GM18867 (cell line): ENCODE measurements around the gene CTIF.

Experiments
- ATAC-seq: cut with Tn5 transposase; IDR thresholded peaks from one replicate; pipeline ENCODE4 v1.9.1; 2021; ENCODE audit warnings: mild to moderate bottlenecking, moderate library complexity; ENCODE audit not compliant: unreplicated experiment

The CTIF gene

DNA sequence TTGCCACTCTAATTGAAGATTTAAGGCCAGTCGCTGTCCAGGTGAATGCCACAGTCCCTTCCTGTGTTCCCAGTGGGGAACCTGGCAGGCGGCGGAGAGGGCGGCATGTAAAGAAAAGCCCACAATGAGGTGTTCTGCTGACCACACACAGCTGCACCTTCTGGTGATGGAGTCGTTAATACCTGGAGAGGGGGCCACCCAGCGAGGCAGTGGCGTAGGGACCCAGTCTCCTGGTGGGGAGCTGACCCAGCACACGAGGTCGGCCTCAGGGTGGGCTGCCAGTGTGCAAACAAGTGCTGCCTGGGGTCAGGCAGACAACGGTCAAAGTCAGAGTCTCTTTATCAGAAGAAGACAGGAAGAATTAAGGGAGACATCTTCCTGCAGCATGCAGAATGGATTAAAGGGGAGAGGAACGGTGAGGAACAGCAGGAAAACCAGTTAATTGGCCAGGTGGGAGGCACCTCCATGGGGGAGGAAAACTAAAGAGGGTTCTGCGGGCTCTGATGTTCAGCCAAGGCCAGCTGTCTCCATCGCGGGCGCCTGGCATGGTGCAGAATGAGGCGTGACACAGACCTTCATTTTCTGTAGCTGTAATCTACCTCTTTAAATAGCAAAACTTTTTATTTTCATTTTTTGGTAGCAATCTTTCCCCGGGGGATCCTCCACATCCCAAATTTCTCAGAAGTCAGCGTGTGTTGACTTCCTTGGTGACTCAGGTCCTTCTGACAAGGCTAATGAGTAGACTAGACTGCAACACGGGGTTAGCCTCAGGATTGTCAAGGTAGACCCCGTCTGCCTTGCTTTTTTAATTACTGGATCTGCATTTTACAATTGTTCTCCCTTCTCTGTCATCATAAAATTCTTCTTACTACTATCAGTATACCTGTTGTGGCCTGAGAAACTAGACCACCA, 333.7 kb downstream of the CTIF start:
- ATAC-seq = no peak

DNA sequence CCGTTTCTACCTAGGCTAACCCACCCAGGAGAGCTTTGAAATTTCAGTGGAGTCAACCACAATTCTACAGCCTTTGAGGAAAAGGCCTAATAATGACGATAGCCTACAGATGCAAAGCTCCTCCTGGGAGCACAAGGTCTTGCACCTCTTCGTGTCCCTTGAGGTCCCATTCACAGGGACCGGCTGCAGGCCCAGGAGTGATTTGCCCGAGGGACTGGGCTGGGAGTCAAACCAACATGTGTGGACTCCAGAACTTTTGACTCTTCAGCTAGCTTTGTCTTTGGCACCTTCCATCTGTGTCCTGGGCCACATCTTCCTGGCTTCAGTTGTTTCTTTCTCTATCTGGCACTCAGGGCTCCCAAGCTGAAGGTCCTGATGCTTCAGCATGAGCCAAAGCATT, 335.4 kb downstream of the CTIF start:
- ATAC-seq = no peak

DNA sequence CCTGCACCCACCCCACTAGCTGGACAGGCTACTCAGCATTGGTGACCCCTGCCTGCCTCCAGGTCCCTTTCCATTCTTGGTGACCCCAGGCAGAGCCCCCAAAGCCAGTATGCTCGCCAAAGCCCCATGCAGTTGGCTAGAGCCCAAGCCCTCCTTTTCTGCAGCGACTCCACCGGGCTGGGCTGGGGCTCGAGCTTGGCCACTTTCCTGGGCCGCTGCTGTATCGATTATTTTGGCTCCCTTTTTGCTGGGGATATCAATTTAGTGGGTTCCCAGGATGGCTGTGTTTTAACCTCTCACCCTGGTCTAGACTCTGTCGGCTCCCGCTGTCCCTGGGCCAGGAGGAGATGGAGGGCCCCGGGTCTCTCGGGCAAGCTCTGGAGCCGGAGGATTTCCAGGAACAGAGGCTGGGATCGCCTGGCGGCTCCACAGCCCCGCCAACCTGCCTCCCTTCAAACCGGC, 335.9 kb downstream of the CTIF start:
- no peak for ATAC-seq

DNA sequence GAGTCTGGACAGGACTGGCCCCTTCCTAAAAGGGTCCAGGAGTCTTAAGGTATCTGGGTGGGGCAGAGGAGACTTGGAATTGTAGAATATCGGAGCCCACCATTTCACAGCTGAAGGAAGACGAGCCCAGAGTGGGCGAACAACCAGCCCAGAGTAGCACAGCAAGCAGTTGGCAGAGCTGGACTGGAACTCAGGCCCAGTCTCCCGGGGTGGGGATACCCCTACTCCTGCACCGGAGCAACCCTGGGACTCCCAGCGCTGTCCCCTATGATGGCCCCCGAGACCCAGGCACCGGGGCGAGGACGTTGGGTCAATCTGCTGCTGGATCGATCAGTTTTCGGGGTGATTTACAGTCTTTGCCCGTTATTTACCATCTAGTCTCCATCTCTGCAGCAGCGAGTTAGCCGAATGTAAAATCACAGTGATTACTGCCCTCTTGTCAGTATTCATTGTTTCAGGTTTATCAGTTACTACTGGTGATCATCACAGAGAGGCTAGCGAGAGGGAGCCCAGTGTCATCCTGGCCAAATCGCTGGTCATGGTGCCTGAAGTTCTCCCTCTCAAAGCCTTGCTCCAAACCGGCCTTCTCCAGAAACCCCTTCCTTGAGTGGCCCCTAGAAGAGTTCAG, 336.6 kb downstream of the CTIF start:
- no peak for ATAC-seq

DNA sequence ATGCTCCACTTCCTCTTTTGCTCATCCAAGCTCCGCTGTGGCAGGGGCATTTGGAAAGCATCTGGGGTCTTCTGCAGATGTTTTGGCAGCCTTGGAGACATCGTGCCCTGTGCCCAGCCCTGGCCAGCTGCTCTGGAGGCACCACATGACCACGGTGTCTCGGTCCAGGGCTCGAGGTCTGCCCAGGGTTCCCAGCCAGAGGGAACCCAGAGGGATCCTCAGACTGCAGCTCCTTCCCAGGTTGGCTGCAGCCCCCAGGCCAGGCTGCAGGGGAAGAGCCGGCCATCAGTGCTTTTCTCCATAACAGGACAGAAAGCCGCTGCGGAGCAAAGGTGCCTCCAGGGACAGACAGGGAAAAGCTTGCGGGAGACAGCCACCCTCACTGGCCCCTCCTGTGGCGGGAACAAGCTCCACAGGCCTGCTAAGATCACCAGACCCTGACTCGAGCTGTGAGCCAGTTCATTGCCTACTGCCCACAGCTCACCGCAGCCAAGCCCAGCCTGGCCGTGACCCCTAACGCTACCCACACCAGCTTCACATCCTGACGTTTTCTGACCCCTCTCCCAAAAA, 337.2 kb downstream of the CTIF start:
- no peak for ATAC-seq

DNA sequence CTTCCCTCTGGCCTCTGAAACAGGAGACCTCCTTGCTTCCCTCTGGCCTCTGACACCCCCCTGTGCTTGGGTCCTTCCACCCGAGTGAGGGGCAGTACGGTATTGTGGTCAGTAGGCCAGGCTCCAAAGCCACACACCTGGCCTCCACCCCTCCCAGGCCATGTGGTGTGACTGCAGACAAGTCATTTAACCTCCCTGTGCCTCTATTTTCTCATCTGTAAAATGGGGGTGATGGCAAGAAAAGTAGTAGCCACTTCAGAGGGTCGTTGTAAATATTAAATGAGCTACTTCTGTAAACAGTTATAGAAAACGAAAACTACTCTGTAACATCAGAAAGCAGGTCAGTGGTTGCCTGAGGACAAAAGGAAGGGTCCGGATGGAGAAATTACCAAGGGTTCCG, 337.8 kb downstream of the CTIF start:
- ATAC-seq = no peak

DNA sequence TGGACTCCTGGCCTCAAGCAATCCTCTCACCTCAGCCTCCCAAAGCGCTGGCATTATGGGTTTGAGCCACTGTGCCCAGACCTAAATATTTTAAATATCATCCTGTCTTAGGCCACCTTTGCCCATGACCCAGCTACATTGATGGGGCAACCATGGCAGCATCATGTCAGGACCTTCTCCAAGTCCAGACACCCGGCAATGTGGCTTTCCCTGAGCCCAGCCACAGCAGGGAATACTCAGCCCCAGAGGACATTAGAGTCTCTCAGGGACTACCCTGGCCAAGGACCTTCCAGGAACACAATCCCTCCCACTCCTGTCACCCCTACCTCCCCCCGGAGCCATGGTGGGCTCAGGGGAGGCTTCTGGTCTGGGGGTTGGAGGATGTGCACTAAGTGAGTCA, 339.1 kb downstream of the CTIF start:
- ATAC-seq = no peak

DNA sequence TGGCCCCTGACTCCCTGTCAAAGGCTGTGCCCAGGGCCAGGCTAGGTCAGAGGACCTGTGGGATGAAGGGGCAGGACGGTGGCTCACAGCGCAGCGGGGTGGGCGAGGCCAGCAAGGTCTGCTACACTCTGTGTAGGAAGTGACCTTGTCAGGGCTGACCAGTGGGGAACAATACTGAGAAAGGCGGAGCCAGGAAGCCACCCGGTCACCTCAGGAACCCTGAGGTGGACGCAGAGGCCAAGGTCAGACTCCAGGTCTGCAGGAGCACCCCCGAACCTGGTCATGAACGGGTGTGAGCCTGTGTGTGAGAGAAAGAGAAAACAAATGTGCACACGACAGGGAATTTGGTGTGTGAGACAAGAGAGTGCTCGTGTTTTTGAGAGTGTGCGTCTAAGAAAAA, 339.6 kb downstream of the CTIF start:
- no peak for ATAC-seq

DNA sequence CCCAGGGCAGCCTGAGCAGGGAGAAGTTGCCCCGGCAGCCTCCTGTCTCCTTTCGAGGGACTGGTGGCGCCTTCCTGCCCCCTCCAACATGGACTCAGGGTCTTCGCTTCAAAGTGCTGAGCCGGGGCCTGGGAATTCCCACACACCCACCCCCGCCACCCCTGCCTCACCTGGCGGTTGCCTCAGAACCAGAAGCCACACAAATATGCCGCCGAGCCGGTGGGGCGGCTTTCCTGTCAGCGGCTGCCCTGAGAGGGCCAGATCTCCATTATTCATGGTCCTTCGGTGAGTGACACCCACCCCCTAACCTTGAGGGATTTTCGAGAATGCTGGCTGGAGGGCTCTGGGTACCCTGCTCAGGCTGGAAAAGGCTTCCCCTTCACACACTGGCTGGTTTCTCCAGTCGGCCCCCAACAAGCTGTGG, 340.2 kb downstream of the CTIF start:
- ATAC-seq = no peak

DNA sequence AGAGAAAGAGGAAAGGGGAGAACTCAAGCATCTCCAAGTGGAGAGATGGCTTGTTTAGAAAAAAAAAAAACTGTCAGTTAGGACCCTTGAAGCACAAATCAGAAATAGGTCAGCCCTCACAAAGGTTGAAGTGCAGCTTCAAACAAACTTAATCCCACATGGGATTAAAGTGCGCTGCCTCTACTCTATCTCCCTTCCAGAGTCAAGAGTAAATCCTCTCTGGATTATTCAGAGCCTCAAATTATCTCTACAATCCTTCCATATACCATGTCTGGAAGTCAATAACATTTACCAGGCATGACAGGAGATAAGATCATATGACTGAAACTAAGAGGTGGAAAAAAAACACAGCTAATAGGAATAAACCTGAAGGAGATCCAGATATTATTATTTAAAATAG, 342.1 kb downstream of the CTIF start:
- no peak for ATAC-seq

DNA sequence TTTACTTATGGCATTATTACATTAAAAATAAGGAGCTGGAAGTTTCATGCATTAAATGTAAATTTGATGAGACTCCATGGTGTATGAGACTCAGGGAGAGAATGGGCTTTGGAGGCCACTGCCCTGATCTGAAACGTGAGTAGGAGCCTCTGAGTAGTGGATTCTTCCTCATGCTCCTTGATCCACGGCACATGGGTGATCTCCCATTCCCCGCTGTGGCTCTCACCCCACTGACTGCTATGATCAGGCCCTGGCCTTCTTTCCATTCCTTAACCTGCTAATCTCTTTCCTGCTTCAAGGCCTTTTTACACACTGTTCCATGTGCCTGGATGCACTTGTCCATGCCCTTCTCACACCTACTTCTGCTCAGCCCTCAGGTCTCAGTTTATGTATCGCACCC, 343.5 kb downstream of the CTIF start:
- ATAC-seq = no peak

DNA sequence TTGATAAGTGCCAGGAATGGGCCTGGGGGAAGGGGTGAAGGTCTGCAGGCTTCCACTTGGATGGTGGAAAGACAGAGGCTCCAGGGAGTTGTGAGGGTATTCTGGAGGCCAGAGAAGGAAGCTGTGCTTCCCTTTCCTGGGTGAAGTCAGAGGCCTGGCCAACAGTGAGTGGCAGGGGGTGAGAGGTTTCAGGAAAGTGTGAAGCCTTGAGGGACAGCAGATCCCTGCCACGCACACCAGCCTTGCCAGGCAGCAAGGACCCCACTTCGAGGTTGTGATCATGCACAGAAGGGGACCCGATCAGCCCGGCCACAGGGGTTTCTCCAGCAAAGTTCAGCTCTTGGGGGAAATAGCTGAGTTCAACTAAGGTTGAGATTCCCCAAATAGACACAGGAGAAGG, 345.5 kb downstream of the CTIF start:
- ATAC-seq = no peak

DNA sequence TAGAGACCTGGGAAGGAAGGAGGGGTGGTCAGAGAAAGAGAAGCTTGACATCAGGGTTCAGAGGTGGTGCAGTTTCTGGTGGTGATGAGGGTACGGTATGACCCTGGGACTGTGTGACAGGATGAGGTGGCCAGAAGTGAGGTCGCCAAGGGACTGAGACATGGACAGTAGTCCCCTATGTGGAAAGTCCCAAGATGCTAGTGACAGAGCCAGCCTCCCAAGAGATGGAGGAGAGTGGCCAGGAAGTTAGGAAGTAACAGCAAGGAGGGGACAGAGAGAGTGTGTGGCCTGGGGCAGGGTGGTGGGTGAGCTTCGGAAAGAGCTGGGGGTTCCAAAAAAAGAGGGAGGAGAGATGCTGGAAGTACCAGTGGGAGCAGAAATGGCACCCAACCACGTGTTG, 345.9 kb downstream of the CTIF start:
- ATAC-seq = no peak

DNA sequence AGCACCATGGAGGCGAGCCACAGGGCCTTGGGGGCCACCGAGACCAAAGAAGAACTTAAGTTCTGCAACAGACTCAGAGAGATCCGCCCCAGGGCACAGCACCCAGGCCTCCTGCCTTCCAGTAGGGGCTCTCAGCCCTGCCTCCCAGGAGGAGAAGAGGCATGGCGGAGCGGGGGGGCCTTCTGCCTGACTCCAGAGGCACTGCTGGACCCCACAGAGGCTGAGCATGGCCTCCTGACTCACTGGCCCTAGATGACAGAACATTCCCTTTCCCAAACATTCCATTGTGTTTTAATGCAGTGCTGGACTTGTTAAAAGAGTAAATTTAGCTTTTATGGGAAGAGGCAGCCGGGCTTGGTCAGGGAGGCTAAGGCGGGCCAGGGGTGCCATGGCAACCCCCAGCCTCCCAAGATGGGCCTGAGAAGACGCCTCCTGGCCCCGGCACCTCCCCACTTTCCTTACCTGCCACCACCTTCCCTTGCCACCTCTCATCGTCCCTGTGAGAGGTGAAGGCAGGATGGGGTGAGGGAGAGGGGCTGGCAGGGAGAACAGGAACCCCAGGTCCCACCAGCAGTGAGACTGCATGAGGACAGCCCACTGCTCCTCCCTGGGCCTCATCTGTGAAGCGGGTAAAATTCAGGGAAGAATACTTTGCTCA, 346.6 kb downstream of the CTIF start:
- no peak for ATAC-seq

DNA sequence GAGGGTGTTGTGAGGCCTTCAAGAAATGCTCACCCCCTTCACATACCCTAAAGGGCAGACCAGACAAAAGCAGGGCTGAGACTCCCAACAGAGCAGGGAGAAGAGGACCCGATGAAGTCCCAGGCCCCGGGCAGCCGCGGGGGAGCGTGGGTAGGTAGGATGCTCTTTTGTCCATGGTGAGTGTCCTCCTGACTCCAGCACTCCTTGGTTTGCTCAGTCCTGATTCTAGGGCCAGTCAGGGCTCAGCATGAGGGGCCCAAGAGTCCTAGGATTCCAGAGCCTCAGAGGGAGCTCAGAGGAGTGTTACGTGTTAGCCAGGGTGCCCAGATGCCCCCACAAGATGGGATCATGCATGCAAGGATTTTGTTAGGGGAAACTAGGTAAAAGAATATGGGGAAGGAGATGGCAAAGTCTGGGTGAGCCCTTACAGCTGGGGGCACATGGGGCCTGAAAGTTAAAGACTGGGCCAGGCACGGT, 347.1 kb downstream of the CTIF start:
- no peak for ATAC-seq

DNA sequence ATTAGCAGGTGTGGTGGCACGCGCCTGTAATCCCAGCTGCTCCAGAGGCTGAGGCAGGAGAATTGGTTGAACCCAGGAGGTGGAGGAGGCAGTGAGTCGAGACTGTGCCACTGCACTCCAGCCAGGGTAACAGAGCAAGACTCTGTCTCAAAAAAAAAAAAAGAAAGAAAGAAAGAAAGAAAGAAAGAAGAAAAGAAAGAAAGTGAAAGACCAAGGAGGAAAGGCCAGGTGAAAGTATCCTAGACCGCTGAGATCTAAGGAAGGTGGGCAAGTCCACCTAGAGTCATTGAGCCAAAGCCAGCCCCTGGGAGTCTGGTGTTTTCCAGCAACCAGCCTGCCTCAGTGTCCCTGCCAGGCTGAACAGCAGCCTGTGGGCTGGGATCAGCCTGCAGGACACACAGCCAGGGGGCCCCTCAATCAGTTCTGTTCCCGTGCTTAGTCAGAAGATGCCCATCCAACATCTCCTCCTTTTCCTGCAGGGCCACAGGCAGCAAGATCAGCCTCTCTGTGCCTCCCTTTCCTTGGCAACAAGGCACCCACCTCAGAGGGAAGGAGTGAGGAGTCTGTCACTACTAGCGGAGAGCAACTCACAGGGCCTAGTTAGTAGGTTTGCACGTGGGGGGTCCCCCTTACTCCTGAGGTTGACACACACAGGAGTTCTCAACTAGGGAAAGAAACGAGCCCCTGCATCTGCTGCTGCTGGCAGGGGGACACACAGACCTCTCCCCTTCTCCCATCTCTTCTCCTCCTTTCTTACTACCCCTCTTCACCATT, 347.9 kb downstream of the CTIF start:
- ATAC-seq = no peak

DNA sequence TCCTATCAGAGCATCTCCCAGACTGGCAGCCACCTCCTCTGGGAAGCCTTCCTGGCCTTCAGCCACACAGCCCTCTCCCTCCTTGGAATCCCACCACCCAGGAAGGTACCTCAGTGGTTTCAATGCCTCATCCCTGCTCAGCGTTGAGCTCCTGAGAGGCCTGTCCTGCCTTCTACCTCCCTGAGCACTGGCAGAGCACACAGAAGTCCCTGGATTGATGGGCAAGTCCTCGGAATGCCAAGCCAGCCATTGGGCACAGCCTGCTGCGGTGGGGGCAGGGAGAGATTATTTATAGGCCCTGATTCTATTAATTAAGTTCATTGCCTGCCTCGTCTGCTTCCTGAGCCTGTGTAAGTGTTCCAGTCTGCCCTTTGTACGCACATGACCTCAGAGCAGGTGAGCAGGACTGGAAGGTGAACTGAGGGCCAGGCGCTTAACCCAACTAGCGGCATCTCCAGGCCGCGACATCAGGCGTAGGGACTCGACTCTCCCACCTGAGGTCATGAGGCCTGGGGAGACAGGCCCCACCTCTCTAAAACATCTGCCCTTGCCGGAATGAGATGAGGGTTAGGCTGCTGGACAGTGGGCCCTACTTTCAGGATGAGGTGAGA, 348.6 kb downstream of the CTIF start:
- ATAC-seq = no peak

DNA sequence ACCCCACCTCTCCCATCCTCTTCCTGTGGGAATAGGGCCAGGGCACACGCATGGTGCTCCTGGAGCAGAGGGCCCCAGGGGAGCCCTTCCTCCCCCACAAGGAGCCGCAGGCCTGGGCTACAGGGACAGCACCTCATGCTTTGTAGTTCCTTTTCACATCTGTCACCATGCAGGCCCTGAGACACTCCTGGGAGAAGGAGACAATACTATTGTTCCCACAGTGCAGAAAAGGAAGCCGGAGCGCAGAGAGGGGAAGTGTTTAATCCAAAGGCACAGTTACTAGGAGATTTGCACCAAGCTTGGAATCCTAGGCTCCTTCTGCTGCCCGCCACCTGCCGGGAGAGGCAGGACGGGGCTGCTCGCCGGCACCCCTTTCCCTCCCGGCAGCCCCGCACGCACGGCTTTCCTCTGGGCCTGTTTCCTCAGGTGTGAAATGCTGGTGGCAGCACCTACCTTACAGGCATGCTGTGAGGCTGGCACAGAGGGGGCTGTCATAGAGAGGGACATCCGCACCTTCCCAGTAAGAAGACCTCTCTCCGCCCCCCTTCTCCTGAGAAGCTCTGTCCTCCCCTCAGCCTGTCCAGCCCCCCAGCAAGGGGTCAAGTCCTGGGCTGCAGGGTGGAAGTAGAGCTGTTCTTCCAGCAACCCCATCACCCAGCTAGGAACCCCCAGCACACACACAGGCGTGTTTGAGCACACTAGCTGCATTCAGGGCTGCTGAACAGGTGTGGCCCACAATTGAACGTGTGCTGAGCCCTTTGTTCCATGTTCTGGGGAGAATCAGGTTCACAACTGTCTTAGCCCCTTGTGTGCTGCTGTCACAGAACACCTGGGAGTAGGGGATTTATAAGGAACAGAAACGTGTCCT, 349.3 kb downstream of the CTIF start:
- no peak for ATAC-seq

DNA sequence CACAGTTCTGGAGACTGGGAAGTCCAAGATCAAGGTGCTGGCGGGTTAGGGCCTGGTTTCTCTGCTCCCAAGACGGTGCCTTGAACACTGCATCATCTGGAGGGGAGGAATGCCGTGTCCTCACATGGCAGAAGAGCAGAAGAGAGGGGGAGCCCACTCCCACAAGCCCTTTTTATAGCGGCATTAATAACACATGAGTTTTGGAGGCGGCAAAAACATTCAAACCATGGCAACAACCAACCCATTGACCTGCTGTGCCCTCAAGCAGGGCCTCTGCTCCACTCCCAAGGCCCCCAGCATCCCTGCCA, 349.9 kb downstream of the CTIF start:
- no peak for ATAC-seq
